ENCODE data around the gene BUD13. TPM values are rescaled to one million over a fixed set of nuclear protein-coding genes. Genes with fewer than 3 reads are reported as not detected.

BUD13 gene
- total and polyA plus RNA-seq, 9 of the 15 experiments (the other 6 are each of a cell fraction or from before 2014, with no cell fraction given), result 9.5 to 34.1 (median 27.1) TPM

DNA sequence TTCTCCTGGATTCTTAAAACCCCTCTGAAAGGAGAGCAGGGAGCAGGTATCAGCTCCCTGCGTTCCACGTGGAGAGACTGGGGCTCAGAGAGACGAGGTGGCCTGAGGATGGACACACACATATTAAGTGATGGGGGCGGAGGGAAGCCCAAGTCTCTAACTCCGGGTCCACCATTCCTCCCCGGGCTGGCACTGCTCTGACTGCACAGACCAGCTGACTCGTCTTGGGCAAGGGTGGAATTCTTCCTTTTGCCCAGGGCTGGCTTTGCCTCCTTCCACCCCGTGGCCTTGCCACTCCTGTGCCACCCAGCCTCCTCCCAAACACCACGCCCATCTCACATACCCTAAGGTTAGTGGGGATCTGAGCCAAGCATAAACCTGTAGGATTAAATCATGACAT lies 65.0 kb downstream of the BUD13 start:
- Histone ChIP-seq H3K4me2 (ENCODE audit: insufficient read depth, low read length) (no peak overlapping the region), H3K4me3 (no peak overlapping the region), H3K79me2 (ENCODE audit: control insufficient read depth, insufficient read depth, low read length) (no peaks in the 10 kb centered on the region), H4K20me1 (replicated peaks; ENCODE audit: control insufficient read depth, insufficient read depth, low read length) (peaks cover 5% of the 10 kb centered on the region; the same call in 1 of the 2 replicates), H3K9me3 (replicated peaks; ENCODE audit: control insufficient read depth, insufficient read depth, low read depth, low read length) (no peaks in the 10 kb centered on the region), H3K27ac (ENCODE audit: extremely low read depth, low read depth, low read length) (no peak overlapping the region), H3K9ac (ENCODE audit: insufficient read depth in 1 of 2, low read depth in 2 of 2, low read length in 2 of 2) (no peak overlapping the region), H3K9me1 (ENCODE audit: control insufficient read depth, insufficient read depth, low read length) (no peaks in the 10 kb centered on the region), H2AFZ (ENCODE audit: low read depth, low read length) (no peak overlapping the region), H3K36me3 (ENCODE audit: control insufficient read depth, insufficient read depth, low read length) (no peaks in the 10 kb centered on the region), H3K4me1 (replicated peaks in 1 of 2; ENCODE audit: control insufficient read depth in 2 of 2, insufficient read depth in 2 of 2, low read length in 2 of 2) (peaks cover 0 to 5% of the 10 kb centered on the region in 2 experiments; a peak in 1 of 5 replicates), H3K27me3 (ENCODE audit: control insufficient read depth in 2 of 2, insufficient read depth in 2 of 2, low read length in 2 of 2) (peaks cover 42 to 81% of the 10 kb centered on the region in 2 experiments)
- in situ Hi-C loops (cut with MboI), result no loop called here
- CTCF ChIA-PET (ENCODE audit: low intra/inter-chr PET ratio), result no interaction called here
- intact Hi-C loops (cut with micrococcal nuclease), result no loop called here
- no peak for FAIRE-seq
- POLR2A ChIA-PET, result no interaction called here
- BruUV-seq (replicated peaks), result no TSS peak
- ATAC-seq, result no peak
- no peak for DNase-seq (ENCODE audit: extremely low read depth in 1 of 4, low spot score in 3 of 4)
- WGBS (ENCODE audit: insufficient coverage, low coverage, missing lambda C conversion rate), result 3% methylated on average over 9 of the region's 9 CpGs
- TF ChIP-seq RUNX1 (IDR thresholded peaks at IDR 0.05; ENCODE audit: low read depth) (no peak), GMEB1 (CRISPR knock-in tag; IDR thresholded peaks at IDR 0.05) (no peak), MIER1 (IDR thresholded peaks at IDR 0.05; ENCODE audit: low read depth) (no peak), ZBTB40 (IDR thresholded peaks at IDR 0.05) (no peak), ZBTB40 (CRISPR knock-in tag; IDR thresholded peaks at IDR 0.05) (no peak), SUPT5H (IDR thresholded peaks at IDR 0.05) (no peak), FOSL1 (tag; conservative IDR thresholded peaks at IDR 0.05) (no peak), ZFP36 (IDR thresholded peaks at IDR 0.05; ENCODE audit: low read depth, low read length, partially characterized antibody) (no peak)
- TF ChIP-seq, protein P1, sequence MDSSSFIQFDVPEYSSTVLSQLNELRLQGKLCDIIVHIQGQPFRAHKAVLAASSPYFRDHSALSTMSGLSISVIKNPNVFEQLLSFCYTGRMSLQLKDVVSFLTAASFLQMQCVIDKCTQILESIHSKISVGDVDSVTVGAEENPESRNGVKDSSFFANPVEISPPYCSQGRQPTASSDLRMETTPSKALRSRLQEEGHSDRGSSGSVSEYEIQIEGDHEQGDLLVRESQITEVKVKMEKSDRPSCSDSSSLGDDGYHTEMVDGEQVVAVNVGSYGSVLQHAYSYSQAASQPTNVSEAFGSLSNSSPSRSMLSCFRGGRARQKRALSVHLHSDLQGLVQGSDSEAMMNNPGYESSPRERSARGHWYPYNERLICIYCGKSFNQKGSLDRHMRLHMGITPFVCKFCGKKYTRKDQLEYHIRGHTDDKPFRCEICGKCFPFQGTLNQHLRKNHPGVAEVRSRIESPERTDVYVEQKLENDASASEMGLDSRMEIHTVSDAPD (CRISPR knock-in tag; IDR thresholded peaks at IDR 0.05), result no peak
- TF ChIP-seq, protein P2, sequence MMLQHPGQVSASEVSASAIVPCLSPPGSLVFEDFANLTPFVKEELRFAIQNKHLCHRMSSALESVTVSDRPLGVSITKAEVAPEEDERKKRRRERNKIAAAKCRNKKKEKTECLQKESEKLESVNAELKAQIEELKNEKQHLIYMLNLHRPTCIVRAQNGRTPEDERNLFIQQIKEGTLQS (IDR thresholded peaks at IDR 0.05), result no peak
- TF ChIP-seq, protein P2 (CRISPR knock-in tag; conservative IDR thresholded peaks at IDR 0.05), result no peak
